ENCODE measurements around the gene DYNLT1. TPM values are rescaled to one million over a fixed set of nuclear protein-coding genes. Genes with fewer than 3 reads are reported as not detected.
"Not testable (repeated sequence)": the region's sequence is repeated elsewhere in the genome, so short reads cannot be mapped to it uniquely, and the experiment has no call there.

DYNLT1 gene
- 136 and 199 TPM in 2 replicates for total RNA-seq (2014; rRNA removed; shearing (Covaris generic))

DNA sequence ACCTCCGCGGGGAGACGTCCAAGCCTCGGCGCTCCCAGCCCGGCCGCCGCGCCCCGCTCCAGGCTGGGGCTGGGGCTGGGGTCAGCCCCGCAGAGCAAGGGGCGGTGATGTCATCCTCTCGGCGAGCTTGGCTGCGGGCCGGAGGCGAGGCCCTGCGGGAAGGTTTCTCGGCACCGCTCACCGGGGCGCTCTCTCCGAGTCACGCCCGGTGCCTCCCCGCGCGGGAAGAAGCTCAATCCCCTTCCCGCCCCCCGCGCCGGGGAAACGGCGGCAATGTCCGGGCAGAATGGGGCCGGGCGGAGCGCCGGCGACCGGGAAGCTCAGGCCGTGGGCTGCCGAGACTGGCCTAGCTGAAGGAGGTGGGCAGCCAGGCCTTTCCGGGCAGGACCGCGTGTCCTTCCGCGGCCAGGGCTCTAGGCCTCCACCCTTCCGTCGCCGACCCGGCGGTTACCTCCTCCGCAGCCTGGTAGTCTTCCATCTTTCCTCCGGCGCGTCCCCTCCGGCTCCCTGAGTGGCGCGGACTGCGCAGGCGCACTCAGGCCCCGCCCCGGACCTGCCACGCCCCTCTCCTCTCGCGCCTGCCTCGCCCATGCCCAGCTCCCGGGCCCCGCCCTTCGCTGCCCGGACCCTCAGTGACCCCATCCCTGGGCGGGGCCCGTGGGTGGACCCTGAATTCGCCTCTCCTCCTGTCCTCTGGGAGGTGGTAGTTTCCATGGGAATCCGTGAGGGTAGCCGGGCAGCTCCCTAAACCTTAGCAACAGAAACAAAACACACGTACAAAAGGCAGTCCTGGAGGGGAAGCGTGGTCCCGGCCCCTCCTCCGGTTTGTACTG is at the start of gene DYNLT1:
DYNLT1 (minus strand) TSS at position 513 of the 833 bp plus-strand sequence; CDS start at position 478, 35 bp downstream.
- Histone ChIP-seq H3K4me3 (peak within 1 kb of the TSS; percentile 97), H3K27ac (peak within 1 kb of the TSS; percentile 94), H3K36me3 (peaks cover 39% of the 10 kb centered on the region), H3K4me1 (replicated peaks) (peaks cover 66% of the 10 kb centered on the region), H3K9me3 (replicated peaks) (no peaks in the 10 kb centered on the region; the same call in 1 of the 2 replicates), H3K27me3 (replicated peaks) (no peaks in the 10 kb centered on the region)
- DNase-seq (ENCODE audit: low read depth in 1 of 2, low spot score in 2 of 2): peak; percentile 96 to 98

DNA sequence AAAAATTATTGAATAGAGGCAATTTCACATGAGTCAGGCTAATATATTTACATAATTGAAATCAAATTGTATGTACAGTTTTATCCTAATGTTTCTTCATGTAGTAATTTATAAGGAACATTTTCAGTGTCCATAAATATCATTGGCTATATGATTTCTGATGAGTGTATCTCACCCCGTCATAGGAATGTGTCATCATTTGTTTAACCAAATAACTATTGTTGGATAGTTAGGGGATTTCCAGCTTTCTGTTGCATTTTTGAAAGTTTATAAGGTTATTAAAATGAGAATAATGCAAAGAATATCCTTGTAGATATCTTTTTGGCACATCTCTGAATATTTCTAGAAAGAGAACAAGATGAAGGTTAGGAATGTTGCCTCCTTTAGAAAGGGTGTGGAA is 44.3 kb upstream of the DYNLT1 start:
- Histone ChIP-seq H3K4me1 (replicated peaks) (peaks cover 8% of the 10 kb centered on the region; the same call in 1 of the 2 replicates), H3K36me3 (peaks cover 10% of the 10 kb centered on the region), H3K9me3 (replicated peaks) (no peaks in the 10 kb centered on the region)

DNA sequence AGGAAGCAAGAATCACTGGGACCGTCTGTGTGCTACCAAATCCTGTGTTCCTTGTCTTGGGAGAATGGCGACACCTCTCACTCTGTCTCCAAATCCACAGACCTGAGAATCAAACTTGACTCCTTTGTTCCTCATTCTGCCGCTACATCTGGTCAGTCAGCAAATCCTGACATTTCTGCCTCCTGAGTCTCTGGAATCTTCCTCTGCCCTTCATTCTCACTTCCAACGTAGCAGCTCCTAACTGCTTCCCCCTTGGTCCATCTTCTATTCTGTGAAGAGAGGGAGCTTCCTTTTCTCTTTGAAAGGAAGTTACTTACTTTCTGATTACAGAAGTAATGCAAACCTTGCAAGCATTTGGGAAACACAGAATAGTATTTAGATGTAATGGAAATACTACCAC is 43.0 kb upstream of the DYNLT1 start:
- Histone ChIP-seq H3K9me3 (replicated peaks) (no peaks in the 10 kb centered on the region), H3K27ac (no peak overlapping the region), H3K36me3 (peaks cover 16% of the 10 kb centered on the region), H3K27me3 (replicated peaks) (no peaks in the 10 kb centered on the region), H3K4me3 (no peak overlapping the region), H3K4me1 (replicated peaks) (peaks cover 8% of the 10 kb centered on the region; the same call in 1 of the 2 replicates)
- no peak for DNase-seq (ENCODE audit: low read depth in 1 of 2, low spot score in 2 of 2)

More for the DNA sequence above, 44.3 kb upstream of the DYNLT1 start:
- Histone ChIP-seq H3K27me3 (replicated peaks) (no peaks in the 10 kb centered on the region), H3K27ac (peak overlapping the region; percentile 61), H3K4me3 (no peak overlapping the region)
- peak in 1 of 2 experiments; percentile 17 for DNase-seq (ENCODE audit: low read depth in 1 of 2, low spot score in 2 of 2)

DNA sequence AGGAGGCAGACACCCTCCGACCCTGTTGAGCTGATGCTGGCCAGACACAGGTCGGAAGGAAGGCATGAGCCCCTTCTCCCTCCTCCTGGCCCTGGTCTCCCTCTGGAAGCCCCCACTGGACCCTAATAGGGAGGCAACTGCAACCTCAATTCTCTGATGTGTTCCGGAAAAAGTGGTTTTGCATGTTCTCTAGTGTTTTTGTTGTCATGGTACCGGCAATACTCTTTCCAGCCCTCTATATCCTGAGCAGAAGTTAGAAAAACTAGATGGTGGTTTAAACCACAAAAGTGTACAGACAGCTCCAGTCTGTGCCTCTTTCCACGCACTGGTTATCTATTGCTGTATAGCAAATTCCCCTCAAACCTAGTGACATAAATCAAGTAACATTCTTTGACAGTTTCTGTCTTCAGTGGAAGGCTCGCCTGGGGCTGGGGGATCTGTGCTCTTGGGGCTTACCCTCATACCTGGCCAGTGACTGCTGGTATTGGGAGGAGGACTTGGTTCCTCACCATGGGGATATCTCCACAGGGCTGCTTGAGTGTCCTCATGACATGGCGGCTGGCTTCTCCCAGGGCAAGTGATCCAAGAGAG is 42.3 kb upstream of the DYNLT1 start:
- Histone ChIP-seq H3K4me3 (no peak overlapping the region), H3K36me3 (peaks cover 18% of the 10 kb centered on the region), H3K9me3 (replicated peaks) (no peaks in the 10 kb centered on the region), H3K27ac (no peak overlapping the region), H3K27me3 (replicated peaks) (no peaks in the 10 kb centered on the region), H3K4me1 (replicated peaks) (peaks cover 8% of the 10 kb centered on the region; the same call in 1 of the 2 replicates)
- DNase-seq (ENCODE audit: low read depth in 1 of 2, low spot score in 2 of 2): no peak

DNA sequence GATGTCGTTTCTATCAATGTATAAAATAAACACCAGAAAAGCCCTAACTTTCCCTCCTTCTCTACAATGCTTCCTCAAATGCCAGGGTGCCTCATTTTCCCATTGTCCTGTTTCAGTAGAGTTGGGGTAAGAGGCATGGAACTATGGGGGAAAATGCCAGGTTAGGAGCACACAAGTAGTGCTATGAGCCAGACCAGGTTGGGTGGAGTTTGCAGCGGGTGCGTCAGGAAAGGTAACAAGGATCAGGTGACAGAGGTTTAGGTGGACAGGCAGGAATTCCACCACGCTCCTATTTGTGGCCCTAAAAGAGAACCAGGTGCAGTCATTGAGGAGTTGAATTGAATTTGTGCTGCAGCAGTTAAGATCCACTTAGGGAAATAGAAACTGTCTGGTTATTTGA is 41.8 kb upstream of the DYNLT1 start:
- H3K4me1 ChIP-seq (replicated peaks): peaks cover 8% of the 10 kb centered on the region; the same call in 1 of the 2 replicates
- H3K9me3 ChIP-seq (replicated peaks): no peaks in the 10 kb centered on the region
- H3K36me3 ChIP-seq: peaks cover 23% of the 10 kb centered on the region
- no peaks in the 10 kb centered on the region for H3K27me3 ChIP-seq (replicated peaks)
- no peak for DNase-seq (ENCODE audit: low read depth in 1 of 2, low spot score in 2 of 2)
- H3K27ac ChIP-seq: no peak overlapping the region
- no peak overlapping the region for H3K4me3 ChIP-seq

DNA sequence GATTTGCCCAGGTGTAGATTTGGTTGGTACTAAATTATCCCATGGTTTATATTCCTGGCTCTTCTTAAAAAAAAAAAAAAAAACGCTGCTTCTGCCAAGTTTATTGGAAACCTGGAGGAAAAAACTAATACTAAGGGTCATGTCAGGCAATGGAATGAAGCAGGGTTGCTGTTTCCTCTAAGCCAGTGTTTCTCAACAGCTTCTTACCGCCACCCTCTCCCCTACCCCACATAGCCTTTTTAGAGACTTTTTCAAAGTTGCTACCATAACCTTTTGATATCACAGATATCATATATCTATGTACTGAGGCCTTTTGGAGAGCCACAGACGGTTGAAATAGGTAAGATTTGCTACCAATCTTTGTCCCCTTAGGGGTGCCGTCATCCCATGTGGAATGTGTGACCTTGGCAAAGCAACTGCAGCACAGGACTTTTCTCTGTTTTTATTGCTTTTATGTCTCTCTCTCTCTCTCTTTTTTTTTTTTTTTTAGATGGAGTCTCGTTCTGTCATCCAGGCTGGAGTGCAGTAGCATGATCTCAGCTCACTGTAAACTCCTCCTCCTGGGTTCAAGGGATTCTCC is 40.3 kb upstream of the DYNLT1 start:
- no peak for DNase-seq (ENCODE audit: low read depth in 1 of 2, low spot score in 2 of 2)
- Histone ChIP-seq H3K4me1 (replicated peaks) (peaks cover 8% of the 10 kb centered on the region; the same call in 1 of the 2 replicates), H3K27me3 (replicated peaks) (no peaks in the 10 kb centered on the region), H3K9me3 (replicated peaks) (no peaks in the 10 kb centered on the region), H3K36me3 (peaks cover 24% of the 10 kb centered on the region), H3K4me3 (no peak overlapping the region), H3K27ac (no peak overlapping the region)

DNA sequence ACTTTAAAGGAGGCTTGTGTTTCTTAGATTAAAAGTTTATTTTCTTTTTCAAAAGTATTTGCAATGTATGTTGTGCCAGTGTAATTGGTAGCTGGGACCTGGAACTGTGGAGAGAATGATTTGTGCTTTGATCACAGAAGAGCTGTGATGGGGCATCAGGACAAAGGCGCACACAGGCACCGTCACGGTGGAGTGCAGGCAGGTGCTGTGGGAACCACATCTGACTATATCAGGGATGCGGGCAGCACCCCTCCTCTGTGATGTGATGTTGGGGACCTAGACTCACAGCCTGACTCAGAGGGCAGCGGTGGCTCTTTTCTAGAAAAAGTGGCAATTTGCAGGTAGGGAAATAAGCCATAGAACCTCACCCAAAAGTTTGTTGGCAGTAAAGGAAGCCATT is 39.8 kb upstream of the DYNLT1 start:
- Histone ChIP-seq H3K9me3 (replicated peaks) (no peaks in the 10 kb centered on the region), H3K27me3 (replicated peaks) (no peaks in the 10 kb centered on the region), H3K4me1 (replicated peaks) (peaks cover 8% of the 10 kb centered on the region; the same call in 1 of the 2 replicates), H3K4me3 (no peak overlapping the region), H3K36me3 (peaks cover 24% of the 10 kb centered on the region), H3K27ac (no peak overlapping the region)
- peak in 1 of 2 experiments; percentile 17 for DNase-seq (ENCODE audit: low read depth in 1 of 2, low spot score in 2 of 2)

DNA sequence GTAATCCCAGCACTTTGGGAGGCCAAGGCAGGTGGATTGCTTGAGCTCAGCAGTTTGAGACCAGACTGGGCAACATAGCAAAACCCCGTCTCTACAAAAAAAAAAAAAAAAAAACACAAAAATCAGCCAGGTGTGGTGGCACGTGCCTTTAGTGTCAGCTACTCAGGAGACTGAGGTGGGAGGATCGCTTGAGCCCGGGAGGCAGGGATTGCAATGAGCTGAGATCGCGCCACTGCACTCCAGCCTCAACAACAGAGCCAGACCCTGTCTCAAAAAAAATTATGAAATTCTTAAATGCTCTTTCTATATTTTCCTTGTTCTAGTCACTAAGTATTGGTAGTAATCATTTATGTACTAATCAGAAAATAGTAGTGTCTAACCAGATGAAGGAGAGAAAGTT is 35.9 kb upstream of the DYNLT1 start:
- no peaks in the 10 kb centered on the region for H3K9me3 ChIP-seq (replicated peaks)
- no peaks in the 10 kb centered on the region for H3K4me1 ChIP-seq (replicated peaks)
- DNase-seq (ENCODE audit: low read depth in 1 of 2, low spot score in 2 of 2): peak in 1 of 2 experiments; percentile 5
- H3K36me3 ChIP-seq: peaks cover 19% of the 10 kb centered on the region
- H3K27ac ChIP-seq: no peak overlapping the region
- no peak overlapping the region for H3K4me3 ChIP-seq
- no peaks in the 10 kb centered on the region for H3K27me3 ChIP-seq (replicated peaks)

DNA sequence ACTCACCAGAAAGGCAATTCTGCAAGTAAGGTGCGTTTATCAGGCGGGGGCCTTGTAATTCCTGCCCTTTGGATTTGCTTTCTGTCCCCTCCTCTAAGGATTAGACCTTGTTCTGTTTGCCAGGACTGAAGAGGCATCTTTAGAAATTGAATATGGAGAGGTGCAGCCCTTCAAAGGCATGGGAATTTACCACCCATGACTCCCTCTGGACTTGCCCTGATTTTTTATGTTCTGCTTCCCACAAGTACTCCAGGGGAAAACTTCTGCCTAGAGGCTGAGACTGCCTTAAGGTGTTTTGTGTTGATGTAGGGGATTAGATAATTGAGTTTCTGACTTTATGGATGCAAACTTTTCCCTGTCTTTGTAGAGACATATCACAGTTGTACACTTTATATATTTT is 35.5 kb upstream of the DYNLT1 start:
- Histone ChIP-seq H3K27me3 (replicated peaks) (no peaks in the 10 kb centered on the region), H3K36me3 (peaks cover 22% of the 10 kb centered on the region), H3K27ac (no peak overlapping the region), H3K4me3 (no peak overlapping the region), H3K4me1 (replicated peaks) (no peaks in the 10 kb centered on the region), H3K9me3 (replicated peaks) (no peaks in the 10 kb centered on the region)
- DNase-seq (ENCODE audit: low read depth in 1 of 2, low spot score in 2 of 2): no peak

DNA sequence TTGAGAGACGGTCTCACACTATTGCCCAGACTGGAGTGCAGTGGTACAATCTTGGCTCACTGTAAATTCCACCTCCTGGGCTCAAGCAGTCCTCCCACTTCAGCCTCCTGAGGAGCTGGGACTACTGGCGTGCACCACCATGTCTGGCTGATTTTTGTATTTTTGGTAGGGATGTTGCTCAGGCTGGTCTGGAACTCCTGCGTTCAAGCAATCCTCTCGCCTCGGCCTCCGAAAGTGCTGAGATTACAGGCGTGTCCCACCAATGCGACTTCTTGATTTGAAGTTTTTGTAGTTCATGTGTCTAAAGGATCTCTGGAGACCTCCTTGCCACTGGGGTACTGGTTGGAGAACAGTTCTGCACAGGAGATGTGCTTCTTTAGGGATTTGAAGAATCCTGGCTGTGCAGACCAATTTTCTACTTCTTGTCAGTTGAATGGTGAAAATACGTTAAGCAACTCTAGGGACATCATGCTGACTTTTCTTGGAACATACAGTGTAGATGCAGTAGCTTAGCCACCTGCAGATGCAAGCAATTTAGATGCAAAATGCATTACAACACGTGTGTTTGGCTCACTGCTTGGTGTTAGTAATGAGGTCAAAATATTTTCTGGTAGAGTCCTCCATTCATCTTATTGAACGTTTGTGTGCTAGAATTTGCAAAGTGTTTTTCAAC is 33.5 kb upstream of the DYNLT1 start:
- H3K9me3 ChIP-seq (replicated peaks): no peaks in the 10 kb centered on the region
- H3K4me1 ChIP-seq (replicated peaks): no peaks in the 10 kb centered on the region
- no peak overlapping the region for H3K4me3 ChIP-seq
- no peak overlapping the region for H3K27ac ChIP-seq
- DNase-seq (ENCODE audit: low read depth in 1 of 2, low spot score in 2 of 2): no peak
- no peaks in the 10 kb centered on the region for H3K27me3 ChIP-seq (replicated peaks)
- peaks cover 16% of the 10 kb centered on the region for H3K36me3 ChIP-seq

DNA sequence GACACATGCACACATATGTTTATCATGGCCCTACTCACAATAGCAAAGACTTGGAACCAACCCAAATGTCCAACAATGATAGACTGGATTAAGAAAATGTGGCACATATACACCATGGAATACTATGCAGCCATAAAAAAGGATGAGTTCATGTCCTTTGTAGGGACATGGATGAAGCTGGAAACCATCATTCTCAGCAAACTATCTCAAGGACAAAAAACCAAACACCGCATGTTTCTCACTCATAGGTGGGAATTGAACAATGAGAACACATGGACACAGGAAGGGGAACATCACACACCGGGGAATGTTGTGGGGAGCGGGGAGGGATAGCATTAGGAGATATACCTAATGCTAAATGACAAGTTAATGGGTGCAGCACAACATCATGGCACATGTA is 32.6 kb upstream of the DYNLT1 start:
- not testable (repeated sequence) for H3K4me3 ChIP-seq; H3K27me3 ChIP-seq (replicated peaks); DNase-seq (ENCODE audit: low read depth in 1 of 2, low spot score in 2 of 2); H3K4me1 ChIP-seq (replicated peaks); H3K9me3 ChIP-seq (replicated peaks); H3K27ac ChIP-seq
- peaks cover 16% of the 10 kb centered on the region for H3K36me3 ChIP-seq

DNA sequence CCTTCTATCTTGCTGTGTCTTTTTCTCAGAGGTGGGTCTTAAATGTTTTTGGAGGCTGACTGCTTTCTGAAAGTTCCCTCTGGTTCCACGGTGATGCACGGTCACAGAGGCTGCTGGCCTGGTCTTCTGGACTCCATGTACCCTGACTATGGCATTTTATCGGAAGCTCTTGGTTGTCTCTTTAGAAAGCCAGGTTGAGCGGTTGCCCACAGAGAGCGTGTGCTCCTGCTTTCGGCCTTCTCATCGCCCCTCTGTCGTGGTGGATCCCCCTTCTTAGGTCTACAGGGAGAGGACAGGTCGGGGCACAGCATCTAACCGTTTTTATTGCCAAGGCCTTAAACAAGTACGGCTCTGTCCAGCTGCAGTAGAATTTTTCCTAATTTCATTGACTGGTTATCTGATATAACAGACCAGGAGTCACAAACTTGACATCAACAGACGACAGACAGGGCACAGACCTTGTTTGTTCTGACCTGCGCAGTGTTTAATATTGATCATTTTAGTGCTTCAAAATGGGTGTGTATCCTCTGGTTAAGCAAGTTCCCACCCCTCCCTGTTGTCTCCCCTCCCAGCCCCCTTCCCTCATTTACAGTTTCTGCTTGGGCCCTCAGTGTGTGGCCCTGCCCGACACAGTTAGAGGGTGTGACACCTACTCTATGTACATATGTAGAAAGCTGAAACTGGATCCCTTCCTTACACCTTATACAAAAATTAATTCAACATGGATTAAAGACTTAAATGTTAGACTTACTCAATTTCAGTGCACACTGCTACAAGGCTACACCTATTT is 30.0 kb upstream of the DYNLT1 start:
- DNase-seq (ENCODE audit: low read depth in 1 of 2, low spot score in 2 of 2): peak in 1 of 2 experiments; percentile 22
- no peaks in the 10 kb centered on the region for H3K9me3 ChIP-seq (replicated peaks)
- peaks cover 4% of the 10 kb centered on the region for H3K4me1 ChIP-seq (replicated peaks)
- H3K27me3 ChIP-seq (replicated peaks): no peaks in the 10 kb centered on the region
- no peak overlapping the region for H3K4me3 ChIP-seq
- H3K36me3 ChIP-seq: peaks cover 9% of the 10 kb centered on the region
- H3K27ac ChIP-seq: no peak overlapping the region

DNA sequence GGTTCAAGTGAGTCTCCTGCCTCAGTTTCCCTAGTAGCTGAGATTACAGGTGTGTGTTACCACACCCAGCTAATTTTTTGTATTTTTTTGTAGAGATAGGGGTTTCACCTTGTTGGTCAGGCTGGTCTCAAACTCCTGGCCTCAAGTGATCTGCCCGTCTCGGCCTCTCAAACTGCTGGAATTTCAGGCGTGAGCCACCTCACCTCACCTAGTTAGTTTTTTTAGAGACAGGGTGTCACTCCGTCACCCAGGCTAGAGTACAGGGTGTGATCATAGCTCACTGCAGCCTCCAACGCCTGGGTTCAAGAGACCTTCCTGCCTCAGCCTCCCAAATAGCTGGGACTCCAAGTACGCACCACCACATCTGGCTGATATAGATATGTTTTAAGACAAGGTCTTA is 28.2 kb upstream of the DYNLT1 start:
- peaks cover 21% of the 10 kb centered on the region for H3K36me3 ChIP-seq
- no peaks in the 10 kb centered on the region for H3K9me3 ChIP-seq (replicated peaks)
- H3K4me1 ChIP-seq (replicated peaks): peaks cover 4% of the 10 kb centered on the region
- H3K27ac ChIP-seq: no peak overlapping the region
- no peak overlapping the region for H3K4me3 ChIP-seq
- DNase-seq (ENCODE audit: low read depth in 1 of 2, low spot score in 2 of 2): peak in 1 of 2 experiments; percentile 28
- no peaks in the 10 kb centered on the region for H3K27me3 ChIP-seq (replicated peaks)

Data from SJSA1 (cell line).